GM21360 (cell line): Measurements from ENCODE around the gene ZCCHC7.
A peak's percentile ranks its signal among the peaks of the same experiment; 100 is the strongest.
"Not testable (repeated sequence)": the region's sequence is repeated elsewhere in the genome, so short reads cannot be mapped to it uniquely, and the experiment has no call there.

Source experiments
- ATAC-seq: cut with Tn5 transposase; IDR thresholded peaks from one replicate; pipeline ENCODE4 v1.9.1; 2021; ENCODE audit warnings: mild to moderate bottlenecking, moderate library complexity; ENCODE audit not compliant: unreplicated experiment

The ZCCHC7 gene

GRCh38 chr9:37390759-37391158, 270.4 kb downstream of the ZCCHC7 start:
- ATAC-seq: peak; percentile 49

- ATAC-seq: no peak
Observed at GRCh38 chr9:37392272-37392671, 271.9 kb downstream of the ZCCHC7 start.

GRCh38 chr9:37395229-37395628, 274.9 kb downstream of the ZCCHC7 start:
- no peak for ATAC-seq

GRCh38 chr9:37395663-37396062, 275.3 kb downstream of the ZCCHC7 start:
- no peak for ATAC-seq

- ATAC-seq: not testable (repeated sequence)
Observed at GRCh38 chr9:37397948-37398347, 277.6 kb downstream of the ZCCHC7 start.

GRCh38 chr9:37398464-37399025, 278.2 kb downstream of the ZCCHC7 start:
- ATAC-seq: no peak

- no peak for ATAC-seq
Observed at GRCh38 chr9:37399336-37399735, 279.0 kb downstream of the ZCCHC7 start.

- ATAC-seq: no peak
Observed at GRCh38 chr9:37404590-37404989, 284.2 kb downstream of the ZCCHC7 start.

- ATAC-seq: no peak
Observed at GRCh38 chr9:37405350-37405749, 285.0 kb downstream of the ZCCHC7 start.

GRCh38 chr9:37405764-37406380, 285.5 kb downstream of the ZCCHC7 start:
- ATAC-seq: no peak

GRCh38 chr9:37406603-37407401, 286.4 kb downstream of the ZCCHC7 start:
- ATAC-seq: no peak

GRCh38 chr9:37407468-37407867, 287.1 kb downstream of the ZCCHC7 start:
- ATAC-seq: no peak
